Breast epithelium (tissue), 3 donors: ENCODE data around the gene ZNF516.

Source experiments
- POLR2AphosphoS5 ChIP-seq, 3 donors: sonication (generic); formaldehyde crosslinking; IDR thresholded peaks; one replicate each; pipeline ENCODE4 v1.6.1; 2017; ENCODE audit warnings: antibody characterized with exemption in 3 of 3
- TF ChIP-seq, protein P1 (sequence below), 3 donors: fragments of 450-650 bp; IDR thresholded peaks; one replicate each; pipeline ENCODE4 v1.5.1; 2016 to 2017; ENCODE audit warnings: antibody characterized with exemption in 3 of 3, mild to moderate bottlenecking in 3 of 3, moderate library complexity in 3 of 3

DNA sequence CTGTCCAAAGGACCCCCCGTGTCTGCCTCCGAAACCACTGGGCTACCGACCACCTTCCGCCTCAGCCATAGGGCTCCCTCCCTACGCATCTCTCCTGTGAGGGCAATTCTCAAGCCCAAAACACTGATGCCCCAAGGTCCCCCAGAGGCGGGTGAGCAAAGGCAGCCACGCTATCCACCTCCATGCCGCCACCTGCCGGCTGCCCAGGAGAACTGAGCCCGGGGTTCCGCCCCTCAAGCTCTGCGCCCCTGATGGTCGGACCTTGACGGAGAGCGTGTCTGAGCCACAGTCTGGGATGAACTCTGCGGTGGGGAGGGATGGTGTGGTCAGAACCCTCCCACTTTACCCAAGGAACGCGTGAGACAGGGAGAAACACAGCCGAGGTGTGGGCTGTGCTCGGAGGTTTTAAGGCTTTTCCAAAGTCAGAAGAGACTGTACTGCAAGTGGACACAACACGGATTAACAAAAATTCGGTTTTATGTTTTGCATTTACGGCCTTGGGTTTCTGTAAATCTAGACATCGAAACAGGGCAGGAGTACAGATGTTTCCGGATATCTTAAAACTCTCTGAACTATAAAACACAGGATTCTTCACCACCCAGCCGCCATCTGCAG is 114.1 kb downstream of the ZNF516 start:
- TF ChIP-seq, protein P1, sequence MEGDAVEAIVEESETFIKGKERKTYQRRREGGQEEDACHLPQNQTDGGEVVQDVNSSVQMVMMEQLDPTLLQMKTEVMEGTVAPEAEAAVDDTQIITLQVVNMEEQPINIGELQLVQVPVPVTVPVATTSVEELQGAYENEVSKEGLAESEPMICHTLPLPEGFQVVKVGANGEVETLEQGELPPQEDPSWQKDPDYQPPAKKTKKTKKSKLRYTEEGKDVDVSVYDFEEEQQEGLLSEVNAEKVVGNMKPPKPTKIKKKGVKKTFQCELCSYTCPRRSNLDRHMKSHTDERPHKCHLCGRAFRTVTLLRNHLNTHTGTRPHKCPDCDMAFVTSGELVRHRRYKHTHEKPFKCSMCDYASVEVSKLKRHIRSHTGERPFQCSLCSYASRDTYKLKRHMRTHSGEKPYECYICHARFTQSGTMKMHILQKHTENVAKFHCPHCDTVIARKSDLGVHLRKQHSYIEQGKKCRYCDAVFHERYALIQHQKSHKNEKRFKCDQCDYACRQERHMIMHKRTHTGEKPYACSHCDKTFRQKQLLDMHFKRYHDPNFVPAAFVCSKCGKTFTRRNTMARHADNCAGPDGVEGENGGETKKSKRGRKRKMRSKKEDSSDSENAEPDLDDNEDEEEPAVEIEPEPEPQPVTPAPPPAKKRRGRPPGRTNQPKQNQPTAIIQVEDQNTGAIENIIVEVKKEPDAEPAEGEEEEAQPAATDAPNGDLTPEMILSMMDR (IDR thresholded peaks at IDR 0.05): no peak
- TF ChIP-seq POLR2AphosphoS5 (IDR thresholded peaks at IDR 0.05): no peak
